Measurements from ENCODE around the gene PLA2G1B. TPM values are rescaled to one million over a fixed set of nuclear protein-coding genes. Genes with fewer than 3 reads are reported as not detected.

Gene PLA2G1B
- total RNA-seq, 4 donors from 2014 or later: not detected

- Histone ChIP-seq H3K4me3 (no peak overlapping the region), H3K9me3 (no peaks in the 10 kb centered on the region), H3K36me3 (no peaks in the 10 kb centered on the region), H3K27me3 (no peaks in the 10 kb centered on the region), H3K4me1 (peaks cover 0 to 4% (median 0%) of the 10 kb centered on the region in 4 donors), H3K27ac (replicated peaks in 1 of 4) (no peak overlapping the region)
- intact Hi-C loops (cut with DNase I): no loop called here
- no peak for TF ChIP-seq CTCF (IDR thresholded peaks at IDR 0.05)
- no peak for TF ChIP-seq EP300 (IDR thresholded peaks at IDR 0.05)
- TF ChIP-seq POLR2A (IDR thresholded peaks at IDR 0.05; ENCODE audit: low read depth): no peak
- TF ChIP-seq POLR2AphosphoS5 (IDR thresholded peaks at IDR 0.05): no peak
- no peak for DNase-seq (ENCODE audit: extremely low spot score)
- WGBS: 62% methylated on average over 7 of the region's 7 CpGs
Observed at GRCh38 chr12:120283318-120283717, 44.3 kb downstream of the PLA2G1B start.

DNA sequence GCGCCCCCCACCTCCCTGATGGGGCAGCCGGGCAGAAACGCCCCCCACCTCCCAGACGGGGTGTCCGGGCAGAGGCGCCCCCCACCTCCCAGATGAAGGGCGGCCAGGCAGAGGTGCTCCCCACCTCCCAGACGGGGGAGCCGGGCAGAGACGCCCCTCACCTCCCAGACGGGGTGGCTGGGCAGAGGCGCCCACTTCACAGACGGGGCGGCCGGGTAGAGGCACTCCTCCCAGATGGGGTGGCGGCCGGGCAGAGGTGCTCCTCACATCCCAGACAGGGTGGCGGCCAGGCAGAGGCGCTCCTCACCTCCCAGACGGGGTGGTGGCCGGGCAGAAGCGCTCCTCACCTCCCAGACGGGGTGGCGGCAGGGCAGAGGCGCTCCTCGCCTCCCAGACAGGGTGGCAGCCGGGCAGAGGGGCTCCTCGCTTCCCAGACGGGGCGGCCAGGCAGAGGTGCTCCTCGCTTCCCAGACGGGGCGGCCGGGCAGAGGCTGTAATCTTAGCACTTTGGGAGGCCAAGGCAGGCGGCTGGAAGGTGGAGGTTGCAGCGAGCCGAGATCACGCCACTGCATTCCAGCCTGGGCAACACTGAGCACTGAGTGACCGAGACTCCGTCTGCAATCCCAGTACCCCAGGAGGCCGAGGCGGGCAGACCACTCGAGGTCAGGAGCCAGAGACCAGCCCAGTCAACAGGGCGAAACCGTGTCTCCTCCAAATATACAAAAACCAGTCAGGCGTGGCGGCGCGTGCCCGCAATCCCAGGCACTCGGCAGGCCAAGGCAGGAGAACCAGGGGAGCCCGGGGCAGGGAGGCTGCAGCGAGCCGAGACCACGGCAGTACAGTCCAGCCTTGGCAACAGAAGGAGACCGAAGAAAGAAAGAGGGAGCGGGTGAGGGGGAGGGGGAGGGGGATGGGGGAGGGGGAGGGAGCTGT is 49.2 kb downstream of the PLA2G1B start:
- DNase-seq (ENCODE audit: extremely low spot score): no peak
- no peak for TF ChIP-seq CTCF (IDR thresholded peaks at IDR 0.05)
- no peak for TF ChIP-seq EP300 (IDR thresholded peaks at IDR 0.05)
- TF ChIP-seq POLR2A (IDR thresholded peaks at IDR 0.05; ENCODE audit: low read depth): no peak
- no peak for TF ChIP-seq POLR2AphosphoS5 (IDR thresholded peaks at IDR 0.05)
- intact Hi-C loops (cut with DNase I): no loop called here
- Histone ChIP-seq H3K27me3 (no peaks in the 10 kb centered on the region), H3K4me1 (no peaks in the 10 kb centered on the region), H3K9me3 (no peaks in the 10 kb centered on the region), H3K36me3 (no peaks in the 10 kb centered on the region), H3K4me3 (no peak overlapping the region), H3K27ac (replicated peaks in 1 of 4) (no peak overlapping the region)
- WGBS: 94% methylated on average over 44 of the region's 57 CpGs

DNA sequence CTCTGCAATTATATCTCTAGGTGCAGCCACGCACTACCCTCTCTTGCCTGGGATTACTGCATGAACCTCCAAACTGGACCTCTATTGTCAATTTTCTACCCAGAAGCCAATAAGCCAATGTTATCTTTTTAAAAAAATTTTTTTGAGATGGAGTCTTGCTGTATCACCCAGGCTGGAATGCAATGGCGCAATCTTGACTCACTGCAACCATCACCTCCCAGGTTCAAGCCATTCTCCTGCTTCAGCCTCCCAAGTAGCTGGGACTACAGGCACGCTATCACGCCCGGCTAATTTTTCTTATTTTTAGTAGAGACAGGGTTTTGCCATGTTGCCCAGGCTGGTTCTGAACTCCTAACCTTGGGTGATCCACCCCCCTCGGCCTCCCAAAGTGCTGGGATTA is 50.8 kb downstream of the PLA2G1B start:
- Histone ChIP-seq H3K27me3 (no peaks in the 10 kb centered on the region), H3K4me1 (no peaks in the 10 kb centered on the region), H3K4me3 (no peak overlapping the region), H3K27ac (replicated peaks in 1 of 4) (no peak overlapping the region), H3K36me3 (no peaks in the 10 kb centered on the region), H3K9me3 (no peaks in the 10 kb centered on the region)
- intact Hi-C loops (cut with DNase I): no loop called here
- DNase-seq (ENCODE audit: extremely low spot score): no peak
- TF ChIP-seq CTCF (IDR thresholded peaks at IDR 0.05) (no peak), POLR2A (IDR thresholded peaks at IDR 0.05; ENCODE audit: low read depth) (no peak), POLR2AphosphoS5 (IDR thresholded peaks at IDR 0.05) (no peak), EP300 (IDR thresholded peaks at IDR 0.05) (no peak)
- WGBS: 99% methylated on average over 6 of the region's 6 CpGs

Small RNAs within 50 kb of the gene (small RNA-seq; reads per million reads assigned to genes)
- gene RNU4-1 (541 to 2,385 (median 566) reads per million in 3 donors), gene RNU4-2 (576 to 2,465 (median 809) reads per million in 3 donors), gene RNU6-1088P (0 reads per million in 3 donors)

Other genes with a start within 250 kb of the PLA2G1B start
- 10 to 100 TPM; 18.7 to 45.9 (median 38.3) TPM for gene RAB35, start 211.0 kb downstream of the PLA2G1B start, total RNA-seq
- 10 to 100 TPM; 38.6 to 94.6 (median 49.3) TPM for gene GCN1, start 133.1 kb downstream of the PLA2G1B start, total RNA-seq
- gene RPLP0, start 126.7 kb downstream of the PLA2G1B start, total RNA-seq: 1,000 to 10,000 TPM; 2,092 to 2,985 (median 2,271) TPM
- 10 to 100 TPM; 51.9 to 89.4 (median 71.9) TPM for gene PXN, start 62.0 kb downstream of the PLA2G1B start, total RNA-seq
- under 1 TPM in 2 of 4 donors, not detected in 2; under 0.01 TPM for gene RNU4-2, start 35.9 kb downstream of the PLA2G1B start, total RNA-seq
- gene RNU4-1, start 34.5 kb downstream of the PLA2G1B start, total RNA-seq: under 1 TPM in 2 of 4 donors, not detected in 2; under 0.01 TPM
- gene SIRT4, start 25.5 kb downstream of the PLA2G1B start, total RNA-seq: 1 to 10 TPM in 3 of 4 donors, under 1 TPM in 1; 0.66 to 2.3 (median 2.1) TPM
- under 1 TPM in 3 of 4 donors, not detected in 1; 0.11 to 0.19 (median 0.17) TPM for gene MSI1, start 41.4 kb upstream of the PLA2G1B start, total RNA-seq
- gene COX6A1, start 110.3 kb upstream of the PLA2G1B start, total RNA-seq: 100 to 1,000 TPM; 499 to 689 (median 548) TPM
- gene TRIAP1, start 118.6 kb upstream of the PLA2G1B start, total RNA-seq: 10 to 100 TPM in 3 of 4 donors, 1 to 10 TPM in 1; 9.8 to 17.7 (median 10.7) TPM
- 10 to 100 TPM; 18.5 to 24.0 (median 20.2) TPM for gene GATC, start 118.7 kb upstream of the PLA2G1B start, total RNA-seq
- gene SRSF9, start 142.0 kb upstream of the PLA2G1B start, total RNA-seq: 10 to 100 TPM; 52.7 to 60.2 (median 54.7) TPM
- gene DYNLL1, start 168.3 kb upstream of the PLA2G1B start, total RNA-seq: 100 to 1,000 TPM; 229 to 289 (median 269) TPM
- gene COQ5, start 201.4 kb upstream of the PLA2G1B start, total RNA-seq: 10 to 100 TPM; 12.1 to 25.3 (median 21.4) TPM
- gene RNF10, start 206.6 kb upstream of the PLA2G1B start, total RNA-seq: 100 to 1,000 TPM; 160 to 296 (median 175) TPM